IPS-18c (cell line): Measurements from ENCODE around the gene ZNF280D.

Experiments
- H3K4me3 ChIP-seq: 2 replicates; pipeline ENCODE4 v1.7.0; 2013; ENCODE audit warnings: low read depth, mild to moderate bottlenecking, low read length, moderate library complexity; ENCODE audit not compliant: insufficient read depth
- H3K9me3 ChIP-seq: one replicate; pipeline ENCODE4 v1.6.1; 2013; ENCODE audit warnings: mild to moderate bottlenecking, low read length, moderate library complexity; ENCODE audit not compliant: control insufficient read depth, insufficient read depth

ZNF280D gene

DNA sequence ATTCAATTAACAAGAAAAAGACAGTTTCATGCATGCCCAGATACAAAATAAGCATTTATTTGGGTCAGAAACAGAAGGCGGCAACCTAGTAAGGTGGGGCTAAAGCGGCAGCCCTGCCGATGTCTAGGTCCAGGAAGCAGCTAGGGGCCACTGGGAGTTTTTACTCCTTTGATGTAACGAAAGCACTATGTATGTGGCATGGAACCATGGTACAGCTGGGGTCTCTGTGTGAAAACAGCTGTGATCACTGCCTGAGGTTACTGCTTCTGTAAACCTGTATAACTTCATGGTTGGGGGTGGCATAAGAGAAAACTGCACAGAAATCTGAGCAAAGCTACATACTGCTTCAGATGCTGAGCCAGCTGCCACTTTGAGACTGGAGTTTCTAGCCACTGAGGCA lies 119.5 kb downstream of the ZNF280D start:
- Histone ChIP-seq H3K4me3 (no peak overlapping the region), H3K9me3 (no peaks in the 10 kb centered on the region)

DNA sequence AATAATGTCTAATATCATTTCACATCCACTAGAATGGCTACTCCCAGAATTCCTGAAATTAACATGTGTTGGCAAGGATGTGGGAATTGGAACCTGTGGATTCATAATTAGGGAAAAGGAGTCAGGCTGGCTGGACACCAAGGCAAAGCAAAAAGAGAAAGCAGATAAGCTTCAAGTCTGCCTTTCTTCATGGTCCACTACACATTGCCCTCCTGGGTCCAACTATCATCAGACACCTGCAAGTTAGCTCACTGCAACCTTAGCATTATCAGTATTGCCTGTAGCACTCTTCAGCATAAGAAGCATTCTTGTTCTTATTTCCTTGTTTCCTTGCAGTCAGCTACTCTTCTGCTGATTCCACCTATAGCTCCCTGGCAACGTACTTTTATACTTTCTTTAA lies 124.3 kb downstream of the ZNF280D start:
- Histone ChIP-seq H3K9me3 (no peaks in the 10 kb centered on the region), H3K4me3 (no peak overlapping the region)

DNA sequence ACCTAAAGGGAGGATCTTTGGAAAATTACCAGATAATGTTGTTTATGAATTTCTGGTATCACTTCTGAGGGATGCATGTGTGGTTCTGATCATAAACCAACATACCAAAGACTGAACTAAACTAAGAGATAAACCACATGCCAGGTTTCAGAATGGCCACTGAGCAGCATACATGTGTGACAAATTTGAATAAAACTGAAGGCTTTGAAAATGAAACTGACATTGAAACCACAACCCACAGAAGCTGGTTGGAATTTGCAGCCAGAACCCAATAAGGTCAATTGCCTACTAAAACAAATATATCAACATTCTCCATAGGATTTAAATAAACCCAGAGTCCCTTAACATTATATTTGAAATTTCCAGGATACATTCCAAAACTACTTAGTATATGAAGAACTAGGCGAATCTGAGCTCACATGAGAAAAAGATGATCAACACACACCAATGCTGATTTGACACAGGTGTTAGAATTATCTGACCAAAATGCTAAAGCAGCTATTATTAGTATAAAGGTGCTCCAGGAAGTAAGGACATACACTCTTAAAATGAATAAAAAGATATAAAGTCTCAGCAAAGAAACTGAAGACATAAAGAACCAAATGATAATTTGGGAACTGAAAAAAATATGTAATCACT lies 125.0 kb downstream of the ZNF280D start:
- Histone ChIP-seq H3K4me3 (no peak overlapping the region), H3K9me3 (no peaks in the 10 kb centered on the region)

DNA sequence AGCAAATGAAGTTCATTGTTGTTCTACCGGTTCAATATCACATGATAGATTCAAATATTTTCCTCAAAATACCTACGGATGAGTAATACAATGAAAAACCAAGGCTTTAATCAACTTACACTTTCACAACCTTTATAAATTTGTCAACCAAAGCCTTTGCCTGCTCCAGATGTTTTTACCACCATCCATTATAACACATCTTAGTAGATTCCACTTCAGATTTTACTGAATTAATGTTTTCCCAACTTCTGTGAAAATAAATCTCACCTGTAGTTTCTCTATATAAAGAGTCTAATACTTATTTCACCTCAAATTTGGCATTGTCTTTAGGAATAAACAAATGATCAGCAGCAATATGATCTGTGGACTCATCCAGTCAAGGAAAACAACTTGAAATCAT lies 131.1 kb downstream of the ZNF280D start:
- H3K4me3 ChIP-seq = no peak overlapping the region
- no peaks in the 10 kb centered on the region for H3K9me3 ChIP-seq

DNA sequence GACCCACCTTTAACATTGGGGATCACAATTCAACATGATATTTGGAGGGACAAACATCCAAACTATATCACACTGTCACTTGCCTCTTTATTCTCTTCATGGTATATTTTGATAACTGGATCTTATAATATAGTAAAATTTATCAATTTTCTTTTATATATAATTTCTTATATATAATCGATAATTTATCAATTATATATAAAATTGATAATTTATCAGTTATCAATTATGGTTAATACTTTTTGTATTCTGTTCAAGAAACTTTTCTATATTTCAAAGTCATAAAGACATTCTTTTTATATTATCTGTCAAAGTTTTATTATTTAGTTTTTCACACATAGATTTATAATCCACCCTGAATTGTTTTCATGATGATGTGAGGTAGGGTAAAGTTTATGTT lies 132.9 kb downstream of the ZNF280D start:
- H3K4me3 ChIP-seq = no peak overlapping the region
- H3K9me3 ChIP-seq = no peaks in the 10 kb centered on the region

DNA sequence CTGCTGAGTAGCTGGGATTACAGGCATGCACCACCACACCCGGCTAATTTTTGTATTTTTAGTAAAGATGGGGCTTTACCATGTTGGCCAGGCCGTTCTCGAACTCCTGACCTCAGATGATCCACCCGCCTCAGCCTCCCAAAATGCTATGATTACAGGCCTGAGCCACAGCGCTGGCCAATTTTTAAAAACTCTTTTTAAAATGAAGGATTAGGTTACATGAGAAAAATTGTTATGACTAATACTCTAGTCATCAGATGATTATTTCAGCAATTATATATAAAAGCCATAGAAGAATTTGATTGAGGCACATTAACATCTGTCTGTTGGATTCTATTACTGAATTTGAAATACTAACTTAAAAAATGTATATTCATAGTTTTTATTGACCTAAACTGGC lies 134.3 kb downstream of the ZNF280D start:
- Histone ChIP-seq H3K4me3 (no peak overlapping the region), H3K9me3 (no peaks in the 10 kb centered on the region)

DNA sequence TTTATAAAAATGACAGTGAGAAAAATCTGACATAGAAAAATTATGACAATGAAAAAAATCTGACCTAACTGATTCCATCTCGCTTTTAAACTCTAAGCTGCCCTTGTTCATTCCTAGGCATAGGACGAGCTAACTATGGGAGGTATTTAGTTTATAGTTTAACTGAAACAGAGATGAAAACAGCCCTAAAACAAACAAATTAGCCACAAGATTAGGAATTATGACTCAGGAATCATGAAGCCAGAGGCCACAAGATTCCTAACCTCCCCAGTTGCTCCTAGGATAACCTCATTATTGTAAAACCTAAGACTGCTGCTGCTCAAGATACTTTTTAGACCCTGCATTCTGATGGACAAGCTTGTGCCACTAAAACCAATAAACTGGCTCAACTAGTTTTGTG lies 145.6 kb downstream of the ZNF280D start:
- no peak overlapping the region for H3K4me3 ChIP-seq
- no peaks in the 10 kb centered on the region for H3K9me3 ChIP-seq

DNA sequence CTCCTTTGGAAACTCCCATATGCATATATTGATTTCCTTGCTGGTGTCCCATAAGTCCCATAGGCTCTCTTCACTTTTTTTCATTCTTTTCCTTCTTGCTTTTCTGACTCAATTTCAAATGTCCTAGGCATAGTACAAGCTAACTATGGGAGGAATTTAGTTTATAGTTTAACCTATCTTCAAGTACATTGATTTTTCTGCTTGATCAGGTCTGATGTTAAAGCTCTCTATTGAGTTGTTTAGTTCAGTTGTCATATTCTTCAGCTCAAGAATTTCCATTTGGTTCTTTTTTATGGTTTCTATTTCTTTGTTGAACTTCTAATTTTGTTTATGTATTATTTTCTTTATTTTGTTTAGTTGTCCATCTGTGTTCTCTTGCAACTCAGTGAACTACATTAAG lies 147.1 kb downstream of the ZNF280D start:
- H3K4me3 ChIP-seq = no peak overlapping the region

DNA sequence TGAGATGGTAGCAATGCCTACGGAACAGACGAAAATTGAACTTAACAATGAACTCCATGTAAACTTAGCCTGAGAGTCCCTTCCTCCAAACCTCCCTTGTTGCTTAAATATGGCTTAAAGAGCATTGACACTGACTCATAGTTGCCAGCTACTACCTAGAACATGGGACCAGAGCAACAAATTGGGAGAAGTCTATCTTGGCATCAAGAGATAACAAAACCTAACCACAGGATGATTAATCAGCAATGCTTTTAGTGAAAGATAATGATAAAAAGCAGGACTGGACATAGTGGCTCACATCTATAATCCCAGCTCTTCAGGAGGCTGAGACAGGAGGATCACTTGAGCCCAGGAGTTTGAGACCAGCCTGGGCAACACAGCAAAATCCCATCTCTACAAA lies 150.5 kb downstream of the ZNF280D start:
- Histone ChIP-seq H3K9me3 (no peaks in the 10 kb centered on the region), H3K4me3 (no peak overlapping the region)

More for the DNA sequence above, 147.1 kb downstream of the ZNF280D start:
- H3K9me3 ChIP-seq = no peaks in the 10 kb centered on the region
